Epithelial cell of proximal tubule (primary cell): ENCODE measurements around the gene RPUSD4. TPM values are rescaled to one million over a fixed set of nuclear protein-coding genes. Genes with fewer than 3 reads are reported as not detected.
"Not testable (repeated sequence)": the region's sequence is repeated elsewhere in the genome, so short reads cannot be mapped to it uniquely, and the experiment has no call there.

Experiments
- DNase-seq: peaks from one replicate; pipeline ENCODE4 v3.0.0-alpha.2; 2011; ENCODE audit warnings: low read depth
- H3K4me3 ChIP-seq: 2 replicates; pipeline ENCODE4 v1.5.1; 2011; ENCODE audit warnings: low read depth, mild to moderate bottlenecking, low read length
- CTCF ChIP-seq: conservative IDR thresholded peaks from 2 replicates; pipeline ENCODE4 v1.5.1; 2012; ENCODE audit warnings: low read depth, mild to moderate bottlenecking, low read length
- total RNA-seq: library from RNA; depleted of rRNA; stranded (reverse); fragments of >200 nt; gene quantifications from 2 replicates; pipeline ENCODE4 v1.2.3, GENCODE V29; 2015

The RPUSD4 gene
- 18.2 and 24.9 TPM in 2 replicates for total RNA-seq

GRCh38 chr11:126211236-126212088, at the start of gene RPUSD4, which contains the start of gene FAM118B:
RPUSD4 (minus strand) TSS chr11:126211650; CDS start chr11:126211638, 12 bp downstream.
FAM118B (plus strand) TSS chr11:126211782; CDS start chr11:126235002, 23,220 bp downstream.
- H3K4me3 ChIP-seq = peak within 1 kb of the TSS; percentile 99
- no peak for TF ChIP-seq CTCF
- no peak for DNase-seq

GRCh38 chr11:126257764-126258163, 46.3 kb upstream of the RPUSD4 start:
- no peak for TF ChIP-seq CTCF
- no peak overlapping the region for H3K4me3 ChIP-seq
- no peak for DNase-seq

GRCh38 chr11:126257144-126257543, 45.7 kb upstream of the RPUSD4 start:
- TF ChIP-seq CTCF = no peak
- no peak overlapping the region for H3K4me3 ChIP-seq
- DNase-seq = no peak

GRCh38 chr11:126256216-126256615, 44.8 kb upstream of the RPUSD4 start:
- H3K4me3 ChIP-seq = no peak overlapping the region
- TF ChIP-seq CTCF = no peak
- no peak for DNase-seq

- not testable (repeated sequence) for H3K4me3 ChIP-seq, DNase-seq
These were observed 44.1 kb upstream of the RPUSD4 start for GRCh38 chr11:126255507-126255906.

GRCh38 chr11:126254819-126255218, 43.4 kb upstream of the RPUSD4 start:
- H3K4me3 ChIP-seq = no peak overlapping the region
- no peak for DNase-seq
- no peak for TF ChIP-seq CTCF

GRCh38 chr11:126253265-126253664, 41.8 kb upstream of the RPUSD4 start:
- TF ChIP-seq CTCF = no peak
- no peak overlapping the region for H3K4me3 ChIP-seq
- no peak for DNase-seq
